GM19463 (cell line): ENCODE measurements around the gene ZNF354C.
"Not testable (repeated sequence)": the region's sequence is repeated elsewhere in the genome, so short reads cannot be mapped to it uniquely, and the experiment has no call there.

Experiments used
- ATAC-seq: cut with Tn5 transposase; IDR thresholded peaks from one replicate; pipeline ENCODE4 v1.9.1; 2021; ENCODE audit warnings: mild to moderate bottlenecking, moderate library complexity; ENCODE audit not compliant: unreplicated experiment

ZNF354C gene

DNA sequence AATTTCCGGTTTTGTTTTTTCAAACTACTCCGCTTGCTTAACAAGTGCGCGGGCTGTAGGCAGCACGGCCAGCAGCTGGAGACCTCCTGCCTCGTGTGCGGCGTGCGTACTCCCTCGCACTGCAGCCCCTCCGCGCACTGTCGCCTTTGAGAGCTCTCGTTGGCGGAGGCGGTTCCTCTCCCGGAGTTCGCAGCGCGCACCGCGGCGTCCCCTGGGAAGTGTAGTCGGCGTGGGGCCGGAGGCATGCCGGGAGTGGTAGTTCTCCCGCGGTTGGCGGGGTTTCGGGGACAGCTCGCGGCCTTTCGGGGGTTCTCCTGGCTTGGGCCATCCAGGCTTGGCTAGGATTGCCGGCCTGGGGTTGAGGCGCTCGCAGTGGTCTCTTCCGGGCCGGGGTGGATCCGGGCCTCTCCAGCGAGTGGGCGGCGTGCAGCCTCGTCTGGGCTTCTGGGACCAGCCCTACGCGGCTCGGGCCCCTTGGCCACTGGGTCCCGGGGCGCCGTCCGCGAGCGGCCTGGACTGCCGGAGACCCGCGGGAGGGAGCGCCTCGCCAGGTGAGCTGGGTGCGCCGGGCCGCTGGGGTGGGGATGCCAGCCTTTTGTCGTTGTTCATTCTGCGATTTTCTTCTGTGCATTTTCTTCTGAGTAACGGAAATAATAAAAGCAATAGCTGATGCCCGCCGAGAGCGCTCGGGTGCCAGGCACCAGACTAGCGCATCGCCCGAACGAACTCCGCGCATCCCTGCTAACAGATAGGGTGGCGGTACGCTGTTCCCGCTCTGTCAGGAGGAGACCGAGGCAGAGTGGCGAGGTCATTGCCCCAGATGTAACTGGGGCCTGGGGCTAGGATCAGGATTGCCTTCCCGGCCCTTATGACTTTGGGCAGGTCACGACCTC, at the start of gene ZNF354C:
ZNF354C (plus strand) TSS at position 258 of the 893 bp plus-strand sequence. CDS start 1,696 bp downstream, outside the sequence.
- ATAC-seq = no peak

DNA sequence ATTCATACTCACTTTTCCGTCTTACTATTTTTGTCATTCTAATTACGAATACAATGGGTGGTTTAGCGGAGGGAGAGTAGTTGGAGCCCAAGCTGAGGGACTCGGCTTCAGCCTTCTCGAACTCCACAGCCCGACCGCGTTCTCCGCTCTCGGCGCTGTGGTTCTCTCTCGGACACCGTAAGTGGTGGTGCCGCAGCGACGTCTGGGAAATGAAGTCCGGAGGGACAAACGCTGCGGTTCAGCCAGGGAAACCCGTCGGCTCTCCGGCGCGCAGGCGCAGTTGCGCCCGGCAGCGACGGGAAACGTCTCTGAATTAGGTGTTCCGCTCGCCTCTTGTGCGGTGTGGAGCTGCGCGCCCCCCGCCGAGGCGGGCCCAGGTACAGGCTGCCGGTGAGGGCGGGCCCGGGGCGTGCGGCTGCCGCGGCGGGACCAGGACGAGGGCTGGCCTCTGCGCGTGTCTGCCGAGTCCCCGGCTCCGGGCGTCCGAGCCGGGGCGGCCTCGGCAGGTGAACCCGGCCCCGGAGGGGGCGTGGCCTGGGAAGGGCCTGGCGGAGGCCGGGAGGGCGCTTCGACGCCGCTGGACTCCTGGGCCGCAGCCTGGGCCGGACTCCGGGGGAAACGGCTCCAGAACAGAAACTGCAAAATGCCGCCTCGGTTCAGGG, 36.5 kb upstream of the ZNF354C start, which contains the start of gene ZNF879:
ZNF879 (plus strand) TSS at position 277 of the 662 bp plus-strand sequence. CDS start 1,201 bp downstream, outside the sequence.
- ATAC-seq = peak; percentile 69

DNA sequence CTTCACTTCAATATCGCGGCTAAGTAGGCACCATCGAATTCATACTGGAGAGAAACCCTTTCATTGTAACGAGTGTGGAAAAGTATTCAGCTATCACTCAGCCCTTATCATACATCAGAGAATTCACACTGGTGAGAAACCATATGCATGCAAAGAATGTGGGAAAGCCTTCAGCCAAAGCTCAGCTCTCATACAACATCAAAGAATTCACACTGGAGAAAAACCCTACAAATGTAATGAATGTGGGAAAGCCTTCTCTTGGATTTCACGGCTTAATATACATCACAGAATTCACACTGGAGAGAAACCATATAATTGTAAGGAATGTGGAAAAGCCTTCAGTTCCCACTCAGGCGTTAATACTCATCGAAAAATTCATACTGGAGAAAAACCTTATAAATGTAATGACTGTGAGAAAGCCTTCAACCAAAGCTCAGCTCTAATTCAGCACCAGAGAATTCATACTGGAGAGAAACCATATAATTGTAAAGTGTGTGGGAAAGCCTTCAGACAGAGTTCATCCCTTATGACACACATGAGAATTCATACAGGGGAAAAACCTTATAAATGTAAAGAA, 27.1 kb upstream of the ZNF354C start:
- ATAC-seq = no peak

DNA sequence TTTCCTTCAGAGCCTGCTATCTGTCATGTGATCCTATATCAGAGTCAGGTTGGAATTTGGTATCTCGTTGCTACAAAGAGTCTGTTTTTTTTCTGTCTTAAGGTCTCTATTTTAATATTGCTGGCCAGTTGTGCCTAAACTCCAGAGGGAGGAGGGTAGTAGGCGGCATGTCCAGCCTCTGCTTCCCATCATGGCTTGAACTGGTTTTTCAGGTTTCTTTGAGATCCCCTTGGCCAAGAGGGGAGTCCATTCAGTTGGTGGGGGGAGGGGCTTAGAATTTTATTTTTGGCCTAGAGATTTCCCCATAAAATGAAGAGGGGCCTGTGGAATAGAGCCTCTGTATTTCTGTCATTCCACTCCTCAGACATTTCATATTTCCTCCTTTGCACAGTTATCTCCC, 15.4 kb upstream of the ZNF354C start:
- no peak for ATAC-seq

DNA sequence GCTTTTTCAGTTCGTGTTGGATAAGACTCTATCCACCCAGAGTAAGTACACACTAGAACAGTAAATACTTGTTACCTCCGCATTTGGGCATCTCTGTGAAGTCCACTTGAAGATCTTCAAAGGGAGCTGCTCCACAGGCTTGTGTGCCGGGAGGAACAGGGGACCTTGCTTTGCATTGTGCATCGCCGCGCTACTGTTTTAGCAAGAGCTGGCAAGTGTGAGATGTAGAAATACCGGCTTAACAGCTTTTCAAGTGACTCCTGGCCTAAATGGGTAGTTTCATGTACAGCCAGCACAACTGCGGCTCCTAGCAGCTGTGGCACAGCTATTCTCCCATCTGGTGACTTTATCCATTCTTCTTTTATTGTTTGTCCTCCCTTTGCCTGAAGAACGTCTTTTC, 8.4 kb upstream of the ZNF354C start:
- ATAC-seq = no peak

DNA sequence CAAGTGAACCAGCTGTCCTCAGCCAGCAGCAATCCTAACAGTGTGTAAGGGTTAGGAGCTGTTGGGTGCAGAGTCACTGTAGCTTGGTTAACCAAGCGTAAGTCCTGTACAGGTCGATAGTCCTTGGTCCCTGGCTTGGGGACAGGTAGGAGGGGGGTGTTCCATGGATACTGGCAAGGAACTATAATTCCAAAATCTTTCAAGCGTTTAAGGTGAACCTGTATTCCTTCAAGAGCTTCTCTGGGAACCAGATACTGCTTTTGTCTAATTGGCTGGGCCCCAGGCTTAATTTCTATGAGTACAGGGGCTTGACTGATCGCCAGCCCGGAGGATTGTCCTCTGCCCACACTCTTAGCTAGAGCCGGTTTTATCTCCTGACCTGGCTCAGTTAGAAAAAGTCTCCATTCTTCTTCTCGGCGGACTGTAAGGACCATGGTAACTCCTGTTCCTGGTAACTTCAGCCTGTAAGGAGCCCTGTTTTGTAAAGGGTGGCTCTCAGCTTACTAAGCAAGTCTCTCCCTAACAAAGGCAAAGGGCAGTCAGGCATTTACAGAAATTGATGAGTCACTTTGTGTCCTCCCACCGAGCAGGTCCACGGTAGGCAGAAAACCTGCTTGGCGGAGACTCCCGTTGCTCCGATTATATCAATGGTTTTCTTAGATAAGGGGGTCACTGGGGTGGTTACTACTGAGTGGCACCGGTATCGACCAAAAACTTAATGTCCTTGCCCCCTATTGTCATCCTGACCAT, 6.0 kb upstream of the ZNF354C start:
- ATAC-seq = no peak

DNA sequence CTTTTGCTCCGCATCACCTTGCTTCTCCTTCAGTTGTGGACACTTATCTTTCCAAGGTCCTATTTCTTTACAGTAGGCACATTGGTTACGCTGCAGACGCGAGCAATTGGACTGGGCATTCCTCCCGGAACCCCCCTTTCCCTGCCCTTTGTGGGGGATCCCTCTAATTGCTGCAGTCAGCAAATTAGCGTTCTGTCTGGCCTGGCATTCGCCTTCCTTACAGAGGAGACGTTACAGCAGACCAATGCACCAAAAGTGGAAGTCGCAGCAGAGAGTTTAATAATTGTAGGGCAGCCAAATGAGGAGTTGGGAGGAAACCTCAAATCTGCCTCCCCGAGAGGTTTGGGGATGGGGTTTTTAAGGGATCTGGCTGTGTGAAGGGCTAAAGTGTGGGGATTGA, 5.3 kb upstream of the ZNF354C start:
- ATAC-seq = no peak

DNA sequence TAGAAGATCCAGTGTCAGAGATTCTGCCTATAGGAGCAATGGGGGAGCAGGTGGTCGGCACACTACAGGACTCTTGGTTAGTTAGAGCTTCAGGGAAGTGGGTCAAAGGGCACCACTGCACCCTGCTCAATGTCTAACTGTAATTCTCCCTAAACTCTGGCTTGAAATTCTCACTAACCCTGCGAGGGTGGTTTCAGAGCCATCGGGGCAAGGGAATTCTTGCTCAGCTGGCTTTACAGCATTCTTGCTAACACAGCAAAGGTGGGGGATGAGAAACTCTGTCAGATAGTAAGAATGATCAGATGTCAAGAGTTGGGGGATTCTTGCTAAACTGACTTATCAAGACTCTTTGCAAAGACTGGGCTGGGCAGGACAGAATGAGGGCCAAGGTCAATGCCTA, 4.7 kb upstream of the ZNF354C start:
- ATAC-seq = no peak

DNA sequence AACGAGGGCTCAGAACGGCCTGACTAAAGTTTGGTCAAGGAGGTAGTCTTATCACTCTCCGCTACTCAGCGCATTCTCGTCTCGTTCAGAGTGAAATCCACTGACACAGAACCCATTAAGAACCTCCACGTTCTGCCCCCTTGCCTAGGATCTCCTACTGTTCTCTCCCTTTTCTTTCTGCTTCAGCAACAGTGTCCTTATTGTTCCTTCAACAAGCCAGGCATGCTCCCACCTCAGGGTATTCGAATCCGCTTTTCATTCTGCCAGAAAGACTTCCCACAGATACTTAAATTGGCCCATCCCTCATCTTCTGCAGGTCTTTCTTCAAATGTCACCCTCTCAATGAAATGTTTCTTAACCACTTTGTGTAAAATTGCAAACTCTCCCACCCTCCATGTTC, 4.3 kb upstream of the ZNF354C start:
- no peak for ATAC-seq

DNA sequence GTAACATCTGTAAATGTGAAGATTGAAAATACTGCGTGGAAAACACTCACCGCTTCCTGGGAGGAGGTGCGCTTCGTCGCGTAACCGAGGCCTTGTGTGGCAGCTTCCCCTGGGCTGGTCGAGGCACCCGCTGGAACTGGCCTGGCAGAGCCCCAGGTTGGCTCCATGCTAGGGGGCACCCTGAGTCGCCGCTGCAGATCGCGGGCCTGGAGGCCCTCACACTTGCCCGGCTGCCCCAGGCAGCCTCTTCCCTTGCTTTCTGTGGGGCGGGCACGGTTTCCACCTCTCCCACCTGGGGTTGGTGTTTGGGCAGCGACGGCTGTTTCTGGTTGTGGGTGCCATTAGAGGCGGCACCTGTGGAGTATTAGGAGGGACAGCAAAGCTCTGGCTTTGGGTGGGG, 852 bp downstream of the ZNF354C start:
- ATAC-seq = no peak

DNA sequence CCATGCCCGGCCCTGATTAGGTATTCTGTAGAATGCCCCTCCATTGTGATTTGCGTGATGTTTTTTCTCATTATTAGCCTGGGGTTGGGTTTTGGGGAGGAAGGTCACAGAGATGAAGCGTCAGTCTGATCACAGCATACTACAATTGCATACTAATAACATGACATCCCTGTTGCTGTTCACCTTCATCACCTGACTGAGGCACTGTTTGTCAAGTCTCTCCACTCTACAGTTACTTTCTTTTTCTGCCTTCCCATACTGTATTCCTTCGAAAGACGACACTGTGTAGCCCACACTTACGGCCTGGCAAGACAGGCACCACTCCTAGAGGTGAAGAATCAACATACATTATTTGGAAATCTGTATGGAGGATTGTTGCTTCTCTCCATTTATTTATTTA, 5.5 kb downstream of the ZNF354C start:
- no peak for ATAC-seq

DNA sequence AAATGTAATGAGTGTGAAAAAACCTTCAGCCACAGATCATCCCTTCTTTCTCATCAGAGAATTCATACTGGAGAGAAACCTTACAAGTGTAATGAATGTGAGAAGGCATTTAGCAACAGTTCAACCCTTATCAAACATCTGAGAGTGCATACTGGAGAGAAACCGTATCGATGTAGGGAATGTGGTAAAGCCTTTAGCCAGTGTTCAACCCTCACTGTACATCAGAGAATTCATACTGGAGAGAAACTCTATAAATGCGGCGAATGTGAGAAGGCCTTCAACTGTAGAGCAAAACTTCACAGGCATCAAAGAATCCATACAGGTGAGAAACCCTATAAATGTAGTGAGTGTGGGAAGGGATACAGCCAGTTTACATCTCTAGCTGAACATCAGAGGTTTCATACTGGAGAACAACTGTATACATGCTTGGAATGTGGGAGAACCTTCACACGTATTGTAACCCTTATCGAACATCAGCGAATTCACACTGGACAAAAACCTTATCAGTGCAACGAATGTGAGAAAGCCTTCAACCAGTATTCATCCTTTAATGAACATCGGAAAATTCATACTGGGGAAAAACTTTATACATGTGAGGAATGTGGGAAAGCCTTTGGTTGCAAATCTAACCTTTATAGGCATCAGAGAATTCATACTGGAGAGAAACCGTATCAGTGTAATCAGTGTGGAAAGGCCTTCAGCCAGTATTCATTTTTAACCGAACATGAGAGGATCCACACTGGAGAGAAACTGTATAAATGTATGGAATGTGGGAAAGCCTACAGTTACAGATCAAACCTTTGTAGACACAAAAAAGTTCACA, 19.2 kb downstream of the ZNF354C start:
- no peak for ATAC-seq

DNA sequence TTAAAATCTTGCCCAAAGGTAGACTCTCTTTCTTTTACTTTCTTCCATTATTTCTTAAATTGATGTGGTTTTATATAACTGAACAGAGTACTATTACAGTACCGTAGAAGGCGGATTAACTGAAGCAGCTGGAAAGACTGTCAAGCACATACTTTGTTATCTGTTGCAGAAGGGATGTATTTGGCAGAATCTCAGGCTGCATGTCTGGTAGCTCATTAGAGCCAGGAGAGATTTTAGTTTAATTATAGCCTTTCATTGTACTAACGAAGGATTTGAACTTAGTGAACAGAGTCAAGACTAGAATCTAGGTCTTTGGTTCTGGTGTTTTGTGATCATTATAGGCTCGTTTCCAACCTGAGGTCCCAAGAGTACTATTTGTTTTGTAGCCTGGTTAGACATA, 20.6 kb downstream of the ZNF354C start:
- no peak for ATAC-seq

DNA sequence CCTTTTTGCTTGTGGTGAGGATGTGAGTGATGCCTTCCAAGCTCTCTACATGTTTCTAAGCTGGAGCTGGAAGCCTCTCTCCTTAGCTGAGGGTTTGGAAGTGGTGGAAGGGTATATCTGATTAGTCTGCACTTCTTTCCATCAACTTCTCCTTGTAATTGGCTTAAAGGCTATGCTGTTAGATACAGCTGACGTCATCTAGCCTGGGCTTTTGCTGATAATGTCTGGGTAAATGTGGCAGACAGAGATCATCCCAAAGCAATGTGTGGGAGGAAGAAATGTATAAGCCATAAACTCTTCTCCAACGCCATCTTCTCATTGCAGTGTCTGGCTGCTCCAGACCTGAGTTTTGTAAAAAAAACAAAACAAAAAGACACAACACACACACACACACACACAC, 29.3 kb downstream of the ZNF354C start:
- no peak for ATAC-seq

DNA sequence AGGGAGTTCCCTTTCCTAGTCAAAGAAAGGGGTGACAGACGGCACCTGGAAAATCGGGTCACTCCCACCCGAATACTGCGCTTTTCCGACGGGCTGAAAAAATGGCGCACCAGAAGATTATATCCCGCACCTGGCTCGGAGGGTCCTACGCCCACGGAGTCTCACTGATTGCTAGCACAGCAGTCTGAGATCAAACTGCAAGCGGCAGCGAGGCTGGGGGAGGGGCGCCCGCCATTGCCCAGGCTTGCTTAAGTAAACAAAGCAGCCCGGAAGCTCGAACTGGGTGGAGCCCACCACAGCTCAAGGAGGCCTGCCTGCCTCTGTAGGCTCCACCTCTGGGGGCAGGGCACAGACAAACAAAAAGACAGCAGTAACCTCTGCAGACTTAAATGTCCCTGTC, 41.1 kb downstream of the ZNF354C start:
- ATAC-seq = not testable (repeated sequence)

DNA sequence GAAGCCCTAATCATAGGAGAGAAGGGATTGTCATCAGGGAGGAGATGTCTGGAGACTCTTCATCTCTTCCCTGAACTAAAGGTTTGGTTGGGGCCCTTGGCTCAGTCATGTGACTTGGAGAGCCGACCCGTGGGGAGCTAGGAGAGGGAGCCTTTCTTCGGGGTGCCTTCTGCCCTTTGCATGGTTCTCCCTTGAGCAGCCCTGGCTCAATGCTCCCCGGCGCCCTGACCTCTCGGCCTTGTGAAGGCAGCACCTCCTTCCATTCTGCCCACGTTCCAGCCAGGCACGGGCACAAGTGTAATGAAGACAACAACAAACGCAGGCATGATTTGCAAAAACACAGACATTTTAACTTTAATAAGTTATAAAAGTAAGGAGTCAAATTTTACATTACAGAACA, 50.4 kb downstream of the ZNF354C start:
- no peak for ATAC-seq

DNA sequence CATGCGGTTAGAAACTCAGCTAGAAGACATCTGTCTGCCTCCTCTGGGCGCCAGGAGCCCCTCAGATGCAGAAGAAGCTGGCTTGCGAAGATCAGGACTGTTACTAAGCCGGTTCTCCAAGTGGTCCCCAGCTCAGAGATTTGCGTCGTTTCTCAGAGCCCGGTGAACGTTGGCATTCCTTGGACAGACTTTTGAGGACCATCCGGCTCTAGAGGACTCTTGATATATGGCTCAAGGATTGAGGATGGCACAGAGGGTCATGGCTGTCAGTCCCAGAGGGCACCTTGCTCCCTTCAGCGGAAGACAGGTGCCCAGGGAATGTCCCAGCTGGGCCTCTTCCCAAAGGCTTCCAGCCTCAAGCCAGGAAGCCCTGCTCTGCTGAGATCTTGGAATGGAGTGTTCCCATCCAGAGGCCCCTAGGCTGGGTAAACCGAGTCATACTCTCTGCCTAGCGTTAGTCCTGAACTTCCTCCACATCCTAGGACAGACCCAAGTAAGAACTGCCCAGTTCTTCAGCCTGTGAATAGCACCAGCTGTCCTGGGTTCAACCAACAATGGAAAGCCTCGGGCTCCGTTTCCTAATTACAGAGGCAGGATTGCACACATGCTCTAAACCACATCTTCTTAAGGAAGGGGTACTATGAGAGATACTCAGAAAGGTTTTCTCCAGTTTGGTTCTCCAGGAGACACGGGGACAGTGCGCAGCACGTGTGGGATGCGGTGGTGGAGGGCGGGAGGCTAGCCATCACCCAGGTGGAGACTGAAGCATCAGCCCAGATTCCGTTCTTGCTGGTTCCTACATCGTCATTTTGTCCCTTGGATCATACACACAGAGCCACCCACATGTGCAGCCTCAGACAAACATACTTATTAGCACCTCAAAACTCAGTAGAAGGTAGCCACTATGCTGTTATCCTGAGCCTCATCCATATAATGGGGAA, 51.4 kb downstream of the ZNF354C start:
- ATAC-seq = no peak

DNA sequence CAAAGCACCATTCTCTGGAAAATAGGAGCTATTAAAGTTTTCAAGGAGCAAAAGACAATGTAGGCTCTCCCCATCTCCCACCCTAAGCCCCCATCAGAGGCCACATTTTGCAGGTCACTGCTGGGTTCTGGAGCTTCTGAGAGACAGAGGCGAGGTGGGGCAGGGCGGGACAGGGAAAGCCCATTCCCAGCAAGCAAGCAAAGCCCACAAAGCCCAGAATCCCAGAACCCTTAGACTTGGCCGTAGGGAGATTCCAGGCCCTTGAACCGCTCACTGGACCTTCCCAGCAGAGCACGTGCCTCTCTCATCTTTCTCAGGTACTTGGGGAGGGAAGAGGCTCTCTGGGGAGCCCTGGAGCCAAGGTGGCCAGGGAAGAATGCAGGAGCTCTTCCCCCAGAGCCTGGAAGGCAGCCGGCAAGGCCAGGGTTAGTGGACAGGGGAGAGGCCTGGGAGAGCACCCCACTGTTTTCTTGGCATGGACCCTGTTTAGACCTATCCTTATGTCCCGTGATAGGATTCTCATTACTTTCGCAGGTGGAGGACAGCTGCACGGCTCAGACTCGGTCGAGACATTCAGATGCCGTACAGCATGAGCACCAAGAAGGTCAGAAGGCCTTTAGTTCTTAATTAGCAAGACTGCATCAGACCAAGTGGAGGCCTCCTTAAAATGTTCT, 52.4 kb downstream of the ZNF354C start:
- no peak for ATAC-seq

DNA sequence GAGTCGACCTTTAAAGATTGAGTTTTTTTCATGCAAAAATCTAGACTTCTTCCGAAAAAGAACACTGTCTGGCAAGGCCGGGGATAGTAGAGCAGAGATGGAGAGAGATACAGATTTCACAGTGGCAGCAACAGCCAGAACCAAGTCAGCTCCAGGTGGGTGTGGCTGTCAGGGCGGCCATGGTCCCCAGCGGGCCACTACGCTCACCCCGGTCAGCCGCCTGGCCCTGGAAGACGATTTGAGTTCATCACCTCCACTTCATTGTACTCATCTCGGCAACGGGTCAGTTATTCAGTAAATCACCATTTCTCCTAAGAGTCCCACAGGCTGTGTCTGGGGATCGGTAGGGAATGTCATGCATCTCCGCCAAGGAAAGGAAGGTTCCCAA, 53.0 kb downstream of the ZNF354C start:
- no peak for ATAC-seq
